GM12892 (cell line): ENCODE measurements around the gene CDCA7.

ENCODE experiments used
- DNase-seq: peaks from one replicate; pipeline ENCODE4 v3.0.0; 2011; ENCODE audit not compliant: insufficient read length
- FAIRE-seq: peaks from 2 replicates; lab custom pipeline; 2011; peaks lifted over from hg19 to GRCh38; lab: Jason Lieb, UNC
- POLR2A ChIP-seq: IDR thresholded peaks from 2 replicates; pipeline ENCODE4 v1.6.1; 2011; ENCODE audit warnings: low read depth, low read length, control low read depth
- POLR2AphosphoS5 ChIP-seq: IDR thresholded peaks from 2 replicates; pipeline ENCODE4 v1.6.1; 2011; ENCODE audit warnings: low read depth, low read length, control low read depth
- TAF1 ChIP-seq: IDR thresholded peaks from 2 replicates; pipeline ENCODE4 v1.6.1; 2011; ENCODE audit warnings: low read depth, mild to moderate bottlenecking, control low read depth, low read length, borderline replicate concordance

CDCA7 gene

GRCh38 chr2:173347305-173348168 is 7.1 kb upstream of the CDCA7 start:
- FAIRE-seq (no peak), DNase-seq (no peak)
- no peak for TF ChIP-seq POLR2AphosphoS5
- TF ChIP-seq POLR2A: no peak
- no peak for TF ChIP-seq TAF1

DNA sequence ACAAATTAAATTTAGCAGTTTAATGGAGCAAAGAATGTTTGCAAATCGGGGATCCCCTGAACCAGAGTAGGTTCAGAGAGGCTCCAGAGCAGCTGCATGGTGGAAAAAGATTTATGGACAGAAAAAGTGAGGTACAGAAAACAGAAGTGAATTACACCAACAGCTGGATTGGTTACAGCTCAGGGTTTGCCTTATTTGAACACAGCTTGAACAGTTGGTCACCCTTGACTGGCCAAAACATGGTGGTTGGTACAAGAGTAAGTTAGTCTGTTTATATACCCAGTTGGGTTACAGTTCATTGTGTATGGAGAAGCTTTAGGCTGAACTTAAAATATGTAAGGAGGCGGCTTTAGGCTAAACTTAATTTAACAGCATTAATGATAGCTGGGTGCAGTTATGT is 5.4 kb upstream of the CDCA7 start:
- DNase-seq: no peak
- no peak for TF ChIP-seq POLR2AphosphoS5
- TF ChIP-seq POLR2A: no peak
- no peak for TF ChIP-seq TAF1
- FAIRE-seq: peak; percentile 71

DNA sequence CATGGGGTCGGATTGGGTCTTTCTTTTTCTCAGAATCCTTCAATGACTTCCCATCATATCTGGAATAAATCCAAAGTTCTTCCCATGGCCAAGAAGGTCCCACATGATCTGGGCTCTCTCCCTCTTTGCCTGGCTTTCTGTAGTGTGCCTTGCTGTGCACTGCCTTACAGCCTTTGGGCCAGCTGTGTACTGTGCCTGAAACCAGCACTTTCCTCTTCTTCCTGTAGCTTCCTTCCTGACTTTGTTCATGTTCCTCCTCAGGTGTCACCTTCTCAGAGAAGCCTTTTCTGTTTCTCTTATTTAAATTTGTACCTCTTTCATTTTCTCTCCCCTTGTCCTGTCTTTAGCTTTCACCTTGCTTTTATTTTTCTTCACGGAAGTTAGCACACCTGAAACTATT is 4.3 kb upstream of the CDCA7 start:
- DNase-seq (no peak), FAIRE-seq (peak; percentile 40)
- TF ChIP-seq POLR2A (no peak), POLR2AphosphoS5 (no peak), TAF1 (no peak)

DNA sequence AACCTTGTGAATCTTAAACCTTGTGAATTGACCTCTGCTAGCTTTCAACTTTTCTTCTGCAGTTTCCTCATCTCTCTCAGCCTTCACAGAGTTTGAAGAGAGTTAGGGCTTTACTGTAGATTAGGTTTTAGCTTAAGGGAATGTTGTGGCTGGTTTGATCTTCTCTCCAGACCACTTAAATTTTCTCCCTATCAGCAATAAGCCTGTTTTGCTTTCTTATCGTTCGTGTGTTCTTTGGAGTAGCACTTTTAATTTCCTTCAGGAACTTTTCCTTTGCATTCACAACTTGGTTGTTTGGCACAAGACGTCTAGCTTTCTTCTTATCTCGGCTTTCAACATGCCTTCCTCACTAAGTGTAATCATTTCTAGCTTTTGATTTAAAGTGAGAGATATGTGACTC is 2.8 kb upstream of the CDCA7 start:
- DNase-seq (no peak), FAIRE-seq (no peak)
- TF ChIP-seq TAF1: no peak
- no peak for TF ChIP-seq POLR2AphosphoS5
- no peak for TF ChIP-seq POLR2A

DNA sequence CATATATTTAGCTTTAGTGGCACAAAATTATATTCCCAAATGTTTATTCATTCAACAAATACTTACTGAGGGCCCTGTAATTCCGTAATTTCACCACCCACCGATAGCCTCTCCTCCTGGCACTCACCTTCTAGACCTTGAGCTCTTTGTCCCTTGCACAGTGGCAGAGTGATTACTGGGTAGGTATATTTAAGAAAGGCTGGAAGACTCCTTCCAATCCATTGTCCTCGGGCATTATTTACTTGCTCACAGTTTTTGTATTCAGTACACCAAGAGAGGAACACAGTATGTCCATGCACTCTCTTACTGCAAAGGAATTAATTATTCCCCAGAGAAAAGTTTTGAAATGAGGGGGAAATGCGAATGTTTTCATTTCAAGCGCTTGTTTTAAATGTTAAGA is 1.1 kb upstream of the CDCA7 start:
- TF ChIP-seq POLR2A: no peak
- TF ChIP-seq POLR2AphosphoS5: no peak
- TF ChIP-seq TAF1: no peak
- FAIRE-seq (no peak), DNase-seq (no peak)

DNA sequence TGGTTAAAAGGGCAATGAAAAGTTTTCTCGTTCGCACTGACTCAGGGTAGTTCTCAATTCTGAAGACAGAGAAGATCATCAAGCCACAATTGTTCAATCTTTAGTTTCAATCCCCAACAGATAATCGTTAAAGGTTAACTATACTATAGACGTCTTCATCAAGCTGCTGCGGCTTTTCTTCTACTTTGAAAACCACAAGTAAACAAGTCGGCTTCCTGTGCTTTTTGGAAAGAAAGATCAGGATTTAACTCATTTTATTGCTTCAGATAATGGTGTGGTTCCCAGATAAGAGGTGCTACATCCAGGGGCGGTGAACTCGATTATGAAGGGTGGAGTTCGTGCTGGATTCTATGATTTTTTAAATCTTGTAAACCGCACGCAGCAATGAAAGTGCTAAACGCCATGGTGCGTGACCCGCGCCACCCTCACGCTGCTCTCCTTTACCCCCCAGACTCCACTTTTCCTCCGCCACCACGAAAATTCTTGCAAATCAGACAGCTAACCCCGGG is 545 bp upstream of the CDCA7 start:
- DNase-seq (peak; percentile 36), FAIRE-seq (peak; percentile 5)
- TF ChIP-seq POLR2AphosphoS5 (0 out of 2 replicates have a peak, but pooled peaks have one; percentile 1), POLR2A (no peak), TAF1 (no peak; the same call in 1 of the 2 replicates)

DNA sequence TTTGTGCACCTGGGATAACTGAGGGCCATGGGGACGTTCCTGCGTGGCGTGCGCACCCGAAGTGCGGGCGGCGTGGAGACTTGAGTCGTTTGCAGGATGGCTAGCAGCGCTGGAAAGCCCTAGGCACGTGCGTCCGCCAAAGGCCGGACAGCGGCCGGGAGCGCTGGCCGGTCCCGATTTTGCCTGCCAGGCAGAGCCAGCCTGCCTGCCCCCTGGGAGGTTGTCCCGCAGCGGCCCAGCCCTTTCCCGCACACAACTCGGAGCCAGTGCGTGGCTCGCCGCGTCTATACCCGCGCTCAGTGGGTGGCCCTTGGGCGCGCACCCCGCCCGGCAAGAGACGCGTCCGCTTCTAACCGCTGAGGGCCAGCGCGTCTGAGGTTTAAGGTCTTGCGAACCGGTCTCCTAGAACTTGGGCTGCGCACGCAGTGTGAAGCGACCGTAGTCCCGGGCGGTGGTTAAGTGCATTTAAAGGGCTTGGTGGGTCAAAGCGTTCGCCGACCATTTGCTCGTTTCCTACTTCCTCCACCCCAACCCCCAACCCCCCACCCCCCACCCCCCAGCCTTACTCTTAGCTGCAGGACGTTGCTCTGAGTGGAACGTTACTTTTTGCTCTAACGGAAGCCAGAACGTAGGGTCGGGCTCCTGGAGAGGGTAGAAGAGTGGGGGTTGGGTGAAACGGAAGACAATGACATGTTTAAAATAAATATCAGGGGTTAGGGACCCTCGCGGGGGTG is 627 bp downstream of the CDCA7 start:
- FAIRE-seq: peak; percentile 81

GRCh38 chr2:173355866-173356508 is 1.3 kb downstream of the CDCA7 start:
- FAIRE-seq (peak; percentile 50), DNase-seq (no peak)
- TF ChIP-seq POLR2AphosphoS5: no peak
- TF ChIP-seq POLR2A: no peak; the same call in 1 of the 2 replicates
- TF ChIP-seq TAF1: no peak

More for the DNA sequence above, 627 bp downstream of the CDCA7 start:
- TF ChIP-seq TAF1 (0 out of 2 replicates have a peak, but pooled peaks have one; percentile 27), POLR2AphosphoS5 (peak; percentile 31), POLR2A (no peak; the same call in none of the 2 replicates)
- peak; percentile 37 for DNase-seq

GRCh38 chr2:173357346-173357745 is 2.7 kb downstream of the CDCA7 start:
- FAIRE-seq (no peak), DNase-seq (no peak)
- TF ChIP-seq POLR2AphosphoS5 (no peak), POLR2A (no peak), TAF1 (no peak)

- DNase-seq: no peak
- no peak for TF ChIP-seq POLR2A
- no peak for TF ChIP-seq TAF1
- TF ChIP-seq POLR2AphosphoS5: no peak
- FAIRE-seq: no peak
Observed at GRCh38 chr2:173358616-173359015, 3.9 kb downstream of the CDCA7 start.

- FAIRE-seq (peak; percentile 67), DNase-seq (peak; percentile 30)
- no peak for TF ChIP-seq TAF1
- no peak for TF ChIP-seq POLR2AphosphoS5
- no peak for TF ChIP-seq POLR2A
Observed at GRCh38 chr2:173359231-173359630, 4.6 kb downstream of the CDCA7 start.

- FAIRE-seq: peak; percentile 38
- TF ChIP-seq POLR2AphosphoS5 (no peak), POLR2A (no peak), TAF1 (no peak)
- DNase-seq: no peak
Observed at GRCh38 chr2:173370198-173370597, 15.5 kb downstream of the CDCA7 start.
